GM12874 (cell line): Measurements from ENCODE around the gene NFAT5.

Source experiments
- CTCF ChIP-seq: IDR thresholded peaks from 2 replicates; pipeline ENCODE4 v1.5.1; 2011; ENCODE audit warnings: low read depth, mild to moderate bottlenecking, control low read depth, low read length, moderate library complexity; ENCODE audit not compliant: insufficient read depth

NFAT5 gene

GRCh38 chr16:69672315-69672997 lies 106.7 kb downstream of the NFAT5 start:
- TF ChIP-seq CTCF: no peak

- no peak for TF ChIP-seq CTCF
Measured at GRCh38 chr16:69672998-69673713, 107.4 kb downstream of the NFAT5 start.

- TF ChIP-seq CTCF: no peak
Measured at GRCh38 chr16:69680358-69680757, 114.6 kb downstream of the NFAT5 start.

- TF ChIP-seq CTCF: no peak
Measured at GRCh38 chr16:69688589-69688988, 122.8 kb downstream of the NFAT5 start.

GRCh38 chr16:69691980-69692911 lies 126.5 kb downstream of the NFAT5 start:
- no peak for TF ChIP-seq CTCF

GRCh38 chr16:69693916-69694315 lies 128.2 kb downstream of the NFAT5 start:
- no peak for TF ChIP-seq CTCF

GRCh38 chr16:69698404-69698803 lies 132.6 kb downstream of the NFAT5 start:
- TF ChIP-seq CTCF: no peak
